HepG2 (cell line): ENCODE measurements around the gene MTR.

Source experiments
- CTCF ChIP-seq: sonication (generic); formaldehyde crosslinking; IDR thresholded peaks from 2 replicates; pipeline ENCODE4 v1.5.0; 2020; ENCODE audit warnings: mild to moderate bottlenecking, missing genetic modification reagents, moderate library complexity
- EED ChIP-seq: sonication (generic); formaldehyde crosslinking; IDR thresholded peaks from 2 replicates; pipeline ENCODE4 v1.5.0; 2020; ENCODE audit warnings: mild to moderate bottlenecking, missing genetic modification reagents
- IRF9 ChIP-seq: sonication (generic); formaldehyde crosslinking; IDR thresholded peaks from 2 replicates; pipeline ENCODE4 v1.8.0; 2022; ENCODE audit warnings: missing genetic modification reagents, mild to moderate bottlenecking, borderline replicate concordance
- MAFK ChIP-seq, 2 experiments: IDR thresholded peaks in 1 of 2; conservative IDR thresholded peaks in 1 of 2; 2 replicates each; pipeline ENCODE4 v1.6.1; 2011; ENCODE audit warnings: improper control_type of control experiment in 2 of 2, low read length in 2 of 2
- MNT ChIP-seq: fragments of 450-650 bp; IDR thresholded peaks from 2 replicates; pipeline ENCODE4 v1.6.1; 2016
- STAT6 ChIP-seq: sonication (generic); formaldehyde crosslinking; IDR thresholded peaks from 2 replicates; pipeline ENCODE4 v1.4.0; 2020; ENCODE audit warnings: missing genetic modification reagents, mild to moderate bottlenecking, borderline replicate concordance
- ZNF256 ChIP-seq: sonication (generic); formaldehyde crosslinking; conservative IDR thresholded peaks from 2 replicates; pipeline ENCODE4 v1.4.0; 2020; ENCODE audit warnings: missing genetic modification reagents
- ZNF460 ChIP-seq: sonication (generic); formaldehyde crosslinking; IDR thresholded peaks from 2 replicates; pipeline ENCODE4 v1.5.1; 2020; ENCODE audit warnings: missing genetic modification reagents, mild to moderate bottlenecking, borderline replicate concordance
- ZNF784 ChIP-seq: sonication (generic); formaldehyde crosslinking; IDR thresholded peaks from 2 replicates; pipeline ENCODE4 v1.5.1; 2020; ENCODE audit warnings: missing genetic modification reagents, mild to moderate bottlenecking, borderline replicate concordance

- no peak for TF ChIP-seq CTCF (CRISPR knock-in tag)
- no peak for TF ChIP-seq STAT6 (CRISPR knock-in tag)
- TF ChIP-seq IRF9 (CRISPR knock-in tag): no peak
- no peak for TF ChIP-seq EED
- no peak for TF ChIP-seq MAFK (conservative IDR thresholded peaks at IDR 0.05 in 1 of 2, IDR thresholded peaks at IDR 0.05 in 1 of 2; ENCODE audit: low read length in 2 of 2)
- TF ChIP-seq ZNF256 (CRISPR knock-in tag): no peak
- TF ChIP-seq ZNF460 (CRISPR knock-in tag): no peak
- TF ChIP-seq ZNF784 (CRISPR knock-in tag): no peak
- no peak for TF ChIP-seq MNT
Observed at GRCh38 chr1:236944556-236944955, 149.5 kb downstream of the MTR start.
